OCI-LY1 (cell line): Measurements from ENCODE around the gene GRIK3.
"Not testable (repeated sequence)": the region's sequence is repeated elsewhere in the genome, so short reads cannot be mapped to it uniquely, and the experiment has no call there.

ENCODE experiments used
- EZH2 ChIP-seq: fragments of 200-600 bp; sonication (generic), shearing (Covaris generic); IDR thresholded peaks from 2 replicates; pipeline ENCODE4 v1.8.0; 2017; ENCODE audit warnings: borderline replicate concordance, mixed run types, mild to moderate bottlenecking, antibody characterized with exemption, low read length, moderate library complexity, mixed read lengths
- TF ChIP-seq, protein P1 (sequence below): fragments of 200-600 bp; sonication (generic), shearing (Covaris generic); IDR thresholded peaks from 2 replicates; pipeline ENCODE4 v1.5.1; 2017; ENCODE audit warnings: mild to moderate bottlenecking, antibody characterized with exemption, low read length, moderate library complexity, mixed read lengths

DNA sequence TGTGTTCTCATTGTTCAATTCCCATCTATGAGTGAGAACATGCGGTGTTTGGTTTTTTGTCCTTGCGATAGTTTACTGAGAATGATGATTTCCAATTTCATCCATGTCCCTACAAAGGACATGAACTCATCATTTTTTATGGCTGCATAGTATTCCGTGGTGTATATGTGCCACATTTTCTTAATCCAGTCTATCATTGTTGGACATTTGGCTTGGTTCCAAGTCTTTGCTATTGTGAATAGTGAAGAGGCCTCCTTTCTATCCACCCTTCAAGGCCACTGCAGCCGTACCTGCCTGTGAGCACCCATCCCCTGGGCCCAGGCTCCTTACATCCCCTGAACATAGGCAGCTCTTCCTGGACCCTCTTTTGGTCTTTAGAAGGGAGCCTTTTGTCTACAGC lies 266.9 kb downstream of the GRIK3 start:
- TF ChIP-seq, protein P1, sequence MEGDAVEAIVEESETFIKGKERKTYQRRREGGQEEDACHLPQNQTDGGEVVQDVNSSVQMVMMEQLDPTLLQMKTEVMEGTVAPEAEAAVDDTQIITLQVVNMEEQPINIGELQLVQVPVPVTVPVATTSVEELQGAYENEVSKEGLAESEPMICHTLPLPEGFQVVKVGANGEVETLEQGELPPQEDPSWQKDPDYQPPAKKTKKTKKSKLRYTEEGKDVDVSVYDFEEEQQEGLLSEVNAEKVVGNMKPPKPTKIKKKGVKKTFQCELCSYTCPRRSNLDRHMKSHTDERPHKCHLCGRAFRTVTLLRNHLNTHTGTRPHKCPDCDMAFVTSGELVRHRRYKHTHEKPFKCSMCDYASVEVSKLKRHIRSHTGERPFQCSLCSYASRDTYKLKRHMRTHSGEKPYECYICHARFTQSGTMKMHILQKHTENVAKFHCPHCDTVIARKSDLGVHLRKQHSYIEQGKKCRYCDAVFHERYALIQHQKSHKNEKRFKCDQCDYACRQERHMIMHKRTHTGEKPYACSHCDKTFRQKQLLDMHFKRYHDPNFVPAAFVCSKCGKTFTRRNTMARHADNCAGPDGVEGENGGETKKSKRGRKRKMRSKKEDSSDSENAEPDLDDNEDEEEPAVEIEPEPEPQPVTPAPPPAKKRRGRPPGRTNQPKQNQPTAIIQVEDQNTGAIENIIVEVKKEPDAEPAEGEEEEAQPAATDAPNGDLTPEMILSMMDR: not testable (repeated sequence)
- not testable (repeated sequence) for TF ChIP-seq EZH2
